HepG2 (cell line): ENCODE results near the gene ATP2C2. TPM values are rescaled to one million over a fixed set of nuclear protein-coding genes. Genes with fewer than 3 reads are reported as not detected.

Experiments
- HNRNPH1 ChIP-seq: fragments of 200-400 bp; formaldehyde crosslinking; optimal IDR thresholded peaks from 2 replicates; pipeline ENCODE3; 2017; ENCODE audit warnings: mild to moderate bottlenecking, low read depth, low read length
- HOXA9 ChIP-seq: sonication (generic); formaldehyde crosslinking; IDR thresholded peaks from 2 replicates; pipeline ENCODE4 v1.8.1; 2022; ENCODE audit warnings: missing genetic modification reagents, mild to moderate bottlenecking, moderate library complexity, borderline replicate concordance
- JUNB ChIP-seq: sonication (generic); formaldehyde crosslinking; IDR thresholded peaks from 2 replicates; pipeline ENCODE4 v1.8.0; 2022; ENCODE audit warnings: missing genetic modification reagents, mild to moderate bottlenecking, borderline replicate concordance
- KAT8 ChIP-seq: IDR thresholded peaks from 2 replicates; pipeline ENCODE4 v1.6.1; 2016; ENCODE audit warnings: missing genetic modification reagents, missing compliant biosample characterization
- MAFF ChIP-seq: IDR thresholded peaks from 2 replicates; pipeline ENCODE4 v1.6.1; 2011; ENCODE audit warnings: low read depth, low read length, improper control_type of control experiment
- SCMH1 ChIP-seq: sonication (generic); formaldehyde crosslinking; IDR thresholded peaks from 2 replicates; pipeline ENCODE4 v1.9.0; 2021; ENCODE audit warnings: missing genetic modification reagents, mild to moderate bottlenecking, borderline replicate concordance
- ZFP41 ChIP-seq: sonication (generic); formaldehyde crosslinking; IDR thresholded peaks from 2 replicates; pipeline ENCODE4 v1.4.0; 2020; ENCODE audit warnings: mild to moderate bottlenecking, missing genetic modification reagents, borderline replicate concordance
- ZNF274 ChIP-seq: sonication (generic); formaldehyde crosslinking; IDR thresholded peaks from 2 replicates; pipeline ENCODE4 v1.5.1; 2020; ENCODE audit warnings: mild to moderate bottlenecking, missing genetic modification reagents
- ZNF292 ChIP-seq: sonication (generic); formaldehyde crosslinking; IDR thresholded peaks from 2 replicates; pipeline ENCODE4 v1.8.1; 2022; ENCODE audit warnings: mild to moderate bottlenecking, low read depth, missing genetic modification reagents, borderline replicate concordance
- ZNF468 ChIP-seq: sonication (generic); formaldehyde crosslinking; IDR thresholded peaks from 2 replicates; pipeline ENCODE4 v1.8.0; 2022; ENCODE audit warnings: mild to moderate bottlenecking, moderate library complexity, missing genetic modification reagents
- ZNF644 ChIP-seq: IDR thresholded peaks from 2 replicates; pipeline ENCODE4 v1.6.1; 2016; ENCODE audit warnings: low read depth
- ZNF780A ChIP-seq: sonication (generic); formaldehyde crosslinking; IDR thresholded peaks from 2 replicates; pipeline ENCODE4 v1.8.0; 2022; ENCODE audit warnings: mild to moderate bottlenecking, missing genetic modification reagents, moderate library complexity
- ZZZ3 ChIP-seq: sonication (generic); formaldehyde crosslinking; IDR thresholded peaks from 2 replicates; pipeline ENCODE4 v1.4.0; 2020; ENCODE audit warnings: missing genetic modification reagents, mild to moderate bottlenecking, borderline replicate concordance
- polyA plus RNA-seq, 8 experiments: library from polyadenylated mRNA; depleted of rRNA in 3 of 8; stranded (reverse) in 7 of 8; unstranded in 1 of 8; fragments of >200 nt; fragmentation: Illumina TruSeq in 4 of 8; extraction: Trizol in 4 of 8; gene quantifications; 2 replicates each; pipeline versions ENCODE4 v1.2.1 to v1.2.3, GENCODE V29; 2011 to 2016; ENCODE audit warnings: low read depth in 4 of 8, missing spikeins in 1 of 8, mixed read lengths in 1 of 8; ENCODE audit not compliant: insufficient read depth in 1 of 8
- total RNA-seq, 5 experiments: library from RNA; depleted of rRNA; stranded (reverse); fragments of >200 nt; fragmentation: Illumina TruSeq; extraction: Trizol; gene quantifications; 2 replicates each; pipeline ENCODE4 v1.2.3, GENCODE V29; 2016; ENCODE audit warnings: low read depth in 1 of 5
- TF ChIP-seq, protein P1 (sequence below): sonication (generic); formaldehyde crosslinking; conservative IDR thresholded peaks from 2 replicates; pipeline ENCODE4 v1.5.0; 2020; ENCODE audit warnings: missing genetic modification reagents
- TF ChIP-seq, protein P2 (sequence below): sonication (generic); formaldehyde crosslinking; IDR thresholded peaks from 2 replicates; pipeline ENCODE4 v1.4.0; 2020; ENCODE audit warnings: missing genetic modification reagents
- TF ChIP-seq, protein P3 (sequence below): sonication (generic); formaldehyde crosslinking; IDR thresholded peaks from 2 replicates; pipeline ENCODE4 v1.5.1; 2020; ENCODE audit warnings: mild to moderate bottlenecking, missing genetic modification reagents, moderate library complexity
- TF ChIP-seq, protein P4 (sequence below): sonication (generic); formaldehyde crosslinking; IDR thresholded peaks from 2 replicates; pipeline ENCODE4 v1.5.1; 2020; ENCODE audit warnings: missing genetic modification reagents, mild to moderate bottlenecking, borderline replicate concordance
- TF ChIP-seq, protein P5 (sequence below): sonication (generic); formaldehyde crosslinking; IDR thresholded peaks from 2 replicates; pipeline ENCODE4 v1.8.0; 2022; ENCODE audit warnings: missing genetic modification reagents, mild to moderate bottlenecking, inconsistent platforms, borderline replicate concordance

ATP2C2 gene
- total and polyA plus RNA-seq, 2 of the 13 experiments (the other 11 are each of a cell fraction or from before 2014, with no cell fraction given), result 0.07 TPM; not detected in 1

DNA sequence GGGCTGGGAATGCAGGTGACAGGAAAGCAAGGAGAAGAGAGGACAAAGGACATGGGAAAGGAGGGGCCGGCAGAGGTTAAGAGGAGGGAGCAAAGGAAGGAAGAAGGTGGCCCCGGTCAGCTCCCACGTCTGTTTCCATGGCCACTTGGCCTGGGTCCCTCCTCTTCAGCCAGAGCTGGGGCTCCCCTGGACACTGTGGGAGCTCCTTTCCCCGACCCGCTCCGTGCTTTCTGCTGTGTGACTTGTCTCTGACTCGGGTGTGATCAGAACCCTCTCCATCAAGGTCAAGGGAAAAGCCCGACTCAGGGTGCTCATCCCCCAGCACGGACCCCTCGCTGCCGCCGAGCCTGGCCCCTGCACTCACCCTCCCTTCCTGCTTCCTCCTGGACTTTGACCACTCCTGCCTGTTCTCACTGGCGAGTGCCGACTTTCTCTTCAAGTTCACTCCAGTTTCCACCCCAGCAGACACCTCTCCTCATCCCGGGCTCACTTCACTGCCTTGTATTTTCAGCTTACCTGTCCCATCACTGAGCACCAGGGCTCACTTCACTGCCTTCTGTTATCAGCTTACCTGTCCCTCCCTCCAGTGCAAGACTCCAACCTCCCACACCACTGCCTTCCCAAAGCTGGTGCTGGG is 74.9 kb downstream of the ATP2C2 start (continued):
- TF ChIP-seq, protein P1, sequence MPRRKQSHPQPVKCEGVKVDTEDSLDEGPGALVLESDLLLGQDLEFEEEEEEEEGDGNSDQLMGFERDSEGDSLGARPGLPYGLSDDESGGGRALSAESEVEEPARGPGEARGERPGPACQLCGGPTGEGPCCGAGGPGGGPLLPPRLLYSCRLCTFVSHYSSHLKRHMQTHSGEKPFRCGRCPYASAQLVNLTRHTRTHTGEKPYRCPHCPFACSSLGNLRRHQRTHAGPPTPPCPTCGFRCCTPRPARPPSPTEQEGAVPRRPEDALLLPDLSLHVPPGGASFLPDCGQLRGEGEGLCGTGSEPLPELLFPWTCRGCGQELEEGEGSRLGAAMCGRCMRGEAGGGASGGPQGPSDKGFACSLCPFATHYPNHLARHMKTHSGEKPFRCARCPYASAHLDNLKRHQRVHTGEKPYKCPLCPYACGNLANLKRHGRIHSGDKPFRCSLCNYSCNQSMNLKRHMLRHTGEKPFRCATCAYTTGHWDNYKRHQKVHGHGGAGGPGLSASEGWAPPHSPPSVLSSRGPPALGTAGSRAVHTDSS (CRISPR knock-in tag), result no peak
- TF ChIP-seq, protein P2, sequence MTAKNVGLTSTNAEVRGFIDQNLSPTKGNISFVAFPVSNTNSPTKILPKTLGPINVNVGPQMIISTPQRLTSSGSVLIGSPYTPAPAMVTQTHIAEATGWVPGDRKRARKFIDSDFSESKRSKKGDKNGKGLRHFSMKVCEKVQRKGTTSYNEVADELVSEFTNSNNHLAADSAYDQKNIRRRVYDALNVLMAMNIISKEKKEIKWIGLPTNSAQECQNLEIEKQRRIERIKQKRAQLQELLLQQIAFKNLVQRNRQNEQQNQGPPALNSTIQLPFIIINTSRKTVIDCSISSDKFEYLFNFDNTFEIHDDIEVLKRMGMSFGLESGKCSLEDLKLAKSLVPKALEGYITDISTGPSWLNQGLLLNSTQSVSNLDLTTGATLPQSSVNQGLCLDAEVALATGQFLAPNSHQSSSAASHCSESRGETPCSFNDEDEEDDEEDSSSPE (CRISPR knock-in tag), result 0 out of 2 replicates have a peak, but pooled peaks have one; percentile 15
- TF ChIP-seq, protein P3, sequence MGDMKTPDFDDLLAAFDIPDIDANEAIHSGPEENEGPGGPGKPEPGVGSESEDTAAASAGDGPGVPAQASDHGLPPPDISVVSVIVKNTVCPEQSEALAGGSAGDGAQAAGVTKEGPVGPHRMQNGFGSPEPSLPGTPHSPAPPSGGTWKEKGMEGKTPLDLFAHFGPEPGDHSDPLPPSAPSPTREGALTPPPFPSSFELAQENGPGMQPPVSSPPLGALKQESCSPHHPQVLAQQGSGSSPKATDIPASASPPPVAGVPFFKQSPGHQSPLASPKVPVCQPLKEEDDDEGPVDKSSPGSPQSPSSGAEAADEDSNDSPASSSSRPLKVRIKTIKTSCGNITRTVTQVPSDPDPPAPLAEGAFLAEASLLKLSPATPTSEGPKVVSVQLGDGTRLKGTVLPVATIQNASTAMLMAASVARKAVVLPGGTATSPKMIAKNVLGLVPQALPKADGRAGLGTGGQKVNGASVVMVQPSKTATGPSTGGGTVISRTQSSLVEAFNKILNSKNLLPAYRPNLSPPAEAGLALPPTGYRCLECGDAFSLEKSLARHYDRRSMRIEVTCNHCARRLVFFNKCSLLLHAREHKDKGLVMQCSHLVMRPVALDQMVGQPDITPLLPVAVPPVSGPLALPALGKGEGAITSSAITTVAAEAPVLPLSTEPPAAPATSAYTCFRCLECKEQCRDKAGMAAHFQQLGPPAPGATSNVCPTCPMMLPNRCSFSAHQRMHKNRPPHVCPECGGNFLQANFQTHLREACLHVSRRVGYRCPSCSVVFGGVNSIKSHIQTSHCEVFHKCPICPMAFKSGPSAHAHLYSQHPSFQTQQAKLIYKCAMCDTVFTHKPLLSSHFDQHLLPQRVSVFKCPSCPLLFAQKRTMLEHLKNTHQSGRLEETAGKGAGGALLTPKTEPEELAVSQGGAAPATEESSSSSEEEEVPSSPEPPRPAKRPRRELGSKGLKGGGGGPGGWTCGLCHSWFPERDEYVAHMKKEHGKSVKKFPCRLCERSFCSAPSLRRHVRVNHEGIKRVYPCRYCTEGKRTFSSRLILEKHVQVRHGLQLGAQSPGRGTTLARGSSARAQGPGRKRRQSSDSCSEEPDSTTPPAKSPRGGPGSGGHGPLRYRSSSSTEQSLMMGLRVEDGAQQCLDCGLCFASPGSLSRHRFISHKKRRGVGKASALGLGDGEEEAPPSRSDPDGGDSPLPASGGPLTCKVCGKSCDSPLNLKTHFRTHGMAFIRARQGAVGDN (CRISPR knock-in tag), result peak; percentile 57
- TF ChIP-seq SCMH1 (CRISPR knock-in tag) (no peak), HNRNPH1 (no peak), JUNB (no peak), KAT8 (CRISPR knock-in tag) (0 out of 2 replicates have a peak, but pooled peaks have one; percentile 34), ZNF644 (CRISPR knock-in tag) (peak; percentile 49; the same call in 1 of the 2 replicates), ZNF292 (CRISPR knock-in tag) (peak; percentile 78), ZFP41 (no peak), ZNF468 (CRISPR knock-in tag) (no peak), MAFF (no peak), ZNF274 (CRISPR knock-in tag) (0 out of 2 replicates have a peak, but pooled peaks have one; percentile 33), ZNF780A (CRISPR knock-in tag) (no peak), ZZZ3 (CRISPR knock-in tag) (no peak), HOXA9 (CRISPR knock-in tag) (no peak)
- TF ChIP-seq, protein P4, sequence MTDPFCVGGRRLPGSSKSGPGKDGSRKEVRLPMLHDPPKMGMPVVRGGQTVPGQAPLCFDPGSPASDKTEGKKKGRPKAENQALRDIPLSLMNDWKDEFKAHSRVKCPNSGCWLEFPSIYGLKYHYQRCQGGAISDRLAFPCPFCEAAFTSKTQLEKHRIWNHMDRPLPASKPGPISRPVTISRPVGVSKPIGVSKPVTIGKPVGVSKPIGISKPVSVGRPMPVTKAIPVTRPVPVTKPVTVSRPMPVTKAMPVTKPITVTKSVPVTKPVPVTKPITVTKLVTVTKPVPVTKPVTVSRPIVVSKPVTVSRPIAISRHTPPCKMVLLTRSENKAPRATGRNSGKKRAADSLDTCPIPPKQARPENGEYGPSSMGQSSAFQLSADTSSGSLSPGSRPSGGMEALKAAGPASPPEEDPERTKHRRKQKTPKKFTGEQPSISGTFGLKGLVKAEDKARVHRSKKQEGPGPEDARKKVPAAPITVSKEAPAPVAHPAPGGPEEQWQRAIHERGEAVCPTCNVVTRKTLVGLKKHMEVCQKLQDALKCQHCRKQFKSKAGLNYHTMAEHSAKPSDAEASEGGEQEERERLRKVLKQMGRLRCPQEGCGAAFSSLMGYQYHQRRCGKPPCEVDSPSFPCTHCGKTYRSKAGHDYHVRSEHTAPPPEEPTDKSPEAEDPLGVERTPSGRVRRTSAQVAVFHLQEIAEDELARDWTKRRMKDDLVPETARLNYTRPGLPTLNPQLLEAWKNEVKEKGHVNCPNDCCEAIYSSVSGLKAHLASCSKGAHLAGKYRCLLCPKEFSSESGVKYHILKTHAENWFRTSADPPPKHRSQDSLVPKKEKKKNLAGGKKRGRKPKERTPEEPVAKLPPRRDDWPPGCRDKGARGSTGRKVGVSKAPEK (CRISPR knock-in tag), result no peak
- TF ChIP-seq, protein P5, sequence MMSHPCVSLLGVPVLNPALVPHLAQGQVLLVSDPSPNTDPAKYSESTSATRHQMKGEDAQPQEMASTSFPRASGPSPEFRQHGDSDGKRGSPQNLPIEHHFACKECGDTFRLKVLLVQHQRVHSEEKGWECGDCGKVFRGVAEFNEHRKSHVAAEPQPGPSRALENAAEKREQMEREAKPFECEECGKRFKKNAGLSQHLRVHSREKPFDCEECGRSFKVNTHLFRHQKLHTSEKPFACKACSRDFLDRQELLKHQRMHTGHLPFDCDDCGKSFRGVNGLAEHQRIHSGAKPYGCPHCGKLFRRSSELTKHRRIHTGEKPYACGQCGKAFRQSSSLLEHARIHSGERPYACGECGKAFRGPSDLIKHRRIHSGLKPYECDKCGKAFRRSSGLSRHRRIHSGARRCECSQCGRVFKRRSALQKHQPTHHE, result no peak
